Skeletal muscle tissue (tissue), 4 donors: ENCODE measurements around the gene MPP3. TPM values are rescaled to one million over a fixed set of nuclear protein-coding genes. Genes with fewer than 3 reads are reported as not detected.
"Not testable (repeated sequence)": the region's sequence is repeated elsewhere in the genome, so short reads cannot be mapped to it uniquely, and the experiment has no call there.

Source experiments
- H3K27ac ChIP-seq: one replicate; pipeline ENCODE4 v1.7.0; 2013; ENCODE audit warnings: mild to moderate bottlenecking, low read depth, low read length, inconsistent platforms
- H3K27me3 ChIP-seq, 3 donors: one replicate each; pipeline ENCODE4 v1.7.0; 2013; ENCODE audit warnings: low read length in 3 of 3; ENCODE audit not compliant: control insufficient read depth in 3 of 3, insufficient read depth in 3 of 3
- H3K36me3 ChIP-seq, 3 donors: one replicate each; pipeline ENCODE4 v1.7.0; 2013; ENCODE audit warnings: low read length in 3 of 3; ENCODE audit not compliant: control insufficient read depth in 3 of 3, insufficient read depth in 3 of 3
- H3K4me1 ChIP-seq, 3 donors: one replicate each; pipeline ENCODE4 v1.7.0; 2013; ENCODE audit warnings: low read length in 3 of 3, mild to moderate bottlenecking in 3 of 3; ENCODE audit not compliant: control insufficient read depth in 3 of 3, insufficient read depth in 3 of 3
- H3K4me3 ChIP-seq, 3 donors: one replicate each; pipeline ENCODE4 v1.7.0; 2013; ENCODE audit warnings: low read length in 3 of 3
- H3K9ac ChIP-seq, 3 donors: one replicate each; pipeline ENCODE4 v1.7.0; 2013; ENCODE audit warnings: low read length in 3 of 3, mild to moderate bottlenecking in 3 of 3, moderate library complexity in 2 of 3, low read depth in 1 of 3
- H3K9me3 ChIP-seq, 3 donors: one replicate each; pipeline ENCODE4 v1.7.0; 2013; ENCODE audit warnings: low read length in 3 of 3; ENCODE audit not compliant: control insufficient read depth in 3 of 3
- total RNA-seq: library from RNA; depleted of rRNA; stranded (reverse); fragments of >200 nt; gene quantifications from one replicate; pipeline ENCODE4 v1.2.3, GENCODE V29; 2014
- donor health status: Osteomylitis.

The MPP3 gene
- total RNA-seq, 1 donor from 2014 or later: 4.2 TPM

- peaks cover 2 to 10% (median 9%) of the 10 kb centered on the region in 3 donors for H3K27me3 ChIP-seq
- H3K27ac ChIP-seq: no peak overlapping the region
Measured at GRCh38 chr17:43852571-43852970, 19.6 kb upstream of the MPP3 start.

GRCh38 chr17:43849116-43849515, 16.2 kb upstream of the MPP3 start:
- no peak overlapping the region for H3K9ac ChIP-seq
- peaks cover 2 to 10% (median 5%) of the 10 kb centered on the region in 3 donors for H3K27me3 ChIP-seq
- H3K4me1 ChIP-seq: peaks cover 0 to 8% (median 5%) of the 10 kb centered on the region in 3 donors
- no peak overlapping the region for H3K4me3 ChIP-seq
- no peak overlapping the region for H3K27ac ChIP-seq
- H3K9me3 ChIP-seq: no peaks in the 10 kb centered on the region
- H3K36me3 ChIP-seq: no peaks in the 10 kb centered on the region

More at GRCh38 chr17:43852571-43852970, 19.6 kb upstream of the MPP3 start:
- Histone ChIP-seq H3K36me3 (no peaks in the 10 kb centered on the region), H3K4me1 (peaks cover 0 to 11% (median 0%) of the 10 kb centered on the region in 3 donors), H3K4me3 (no peak overlapping the region), H3K9ac (no peak overlapping the region), H3K9me3 (no peaks in the 10 kb centered on the region)

GRCh38 chr17:43848601-43849000, 15.7 kb upstream of the MPP3 start:
- no peak overlapping the region for H3K27ac ChIP-seq

GRCh38 chr17:43846963-43847371, 14.0 kb upstream of the MPP3 start, which contains the start of gene CD300LG:
TSS of gene CD300LG (plus strand) at chr17:43847176. CDS start at chr17:43847217, 41 bp downstream.
- H3K36me3 ChIP-seq: no peaks in the 10 kb centered on the region
- peaks cover 2 to 7% (median 2%) of the 10 kb centered on the region in 3 donors for H3K27me3 ChIP-seq
- peak within 1 kb of the TSS in 1 of 3 donors; percentile 35 for H3K4me3 ChIP-seq
- no peak within 1 kb of the TSS for H3K27ac ChIP-seq
- peak within 1 kb of the TSS in 1 of 3 donors; percentile 50 for H3K9ac ChIP-seq
- H3K9me3 ChIP-seq: no peaks in the 10 kb centered on the region
- H3K4me1 ChIP-seq: peaks cover under 1 to 12% (median 7%) of the 10 kb centered on the region in 3 donors

More at GRCh38 chr17:43848601-43849000, 15.7 kb upstream of the MPP3 start:
- H3K27me3 ChIP-seq: peaks cover 2 to 10% (median 4%) of the 10 kb centered on the region in 3 donors
- peak overlapping the region in 1 of 3 donors; percentile 8 for H3K9ac ChIP-seq
- peaks cover 0 to 8% (median 5%) of the 10 kb centered on the region in 3 donors for H3K4me1 ChIP-seq
- H3K36me3 ChIP-seq: no peaks in the 10 kb centered on the region
- H3K4me3 ChIP-seq: peak overlapping the region in 2 of 3 donors; percentile 6 to 29
- no peaks in the 10 kb centered on the region for H3K9me3 ChIP-seq

- H3K27ac ChIP-seq: no peak overlapping the region
Measured at GRCh38 chr17:43846221-43846712, 13.3 kb upstream of the MPP3 start.

GRCh38 chr17:43845766-43846165, 12.8 kb upstream of the MPP3 start:
- no peak overlapping the region for H3K4me3 ChIP-seq
- H3K27me3 ChIP-seq: peaks cover 0 to 2% (median 0%) of the 10 kb centered on the region in 3 donors
- H3K4me1 ChIP-seq: peaks cover 3 to 19% (median 9%) of the 10 kb centered on the region in 3 donors
- H3K9me3 ChIP-seq: no peaks in the 10 kb centered on the region
- H3K36me3 ChIP-seq: no peaks in the 10 kb centered on the region
- H3K27ac ChIP-seq: no peak overlapping the region
- no peak overlapping the region for H3K9ac ChIP-seq

More at GRCh38 chr17:43846221-43846712, 13.3 kb upstream of the MPP3 start:
- no peaks in the 10 kb centered on the region for H3K36me3 ChIP-seq
- H3K4me3 ChIP-seq: no peak overlapping the region
- peaks cover 3 to 19% (median 9%) of the 10 kb centered on the region in 3 donors for H3K4me1 ChIP-seq
- H3K27me3 ChIP-seq: peaks cover 1 to 2% (median 1%) of the 10 kb centered on the region in 3 donors
- no peak overlapping the region for H3K9ac ChIP-seq
- H3K9me3 ChIP-seq: no peaks in the 10 kb centered on the region

- peaks cover 0 to 2% (median 0%) of the 10 kb centered on the region in 3 donors for H3K27me3 ChIP-seq
- H3K36me3 ChIP-seq: no peaks in the 10 kb centered on the region
- H3K9me3 ChIP-seq: no peaks in the 10 kb centered on the region
- no peak overlapping the region for H3K9ac ChIP-seq
- peaks cover 7 to 26% (median 15%) of the 10 kb centered on the region in 3 donors for H3K4me1 ChIP-seq
- no peak overlapping the region for H3K4me3 ChIP-seq
- H3K27ac ChIP-seq: no peak overlapping the region
Measured at GRCh38 chr17:43844241-43844640, 11.3 kb upstream of the MPP3 start.

GRCh38 chr17:43842975-43843325, 10.0 kb upstream of the MPP3 start:
- Histone ChIP-seq H3K9ac (peak overlapping the region in 1 of 3 donors; percentile 7), H3K27ac (no peak overlapping the region), H3K36me3 (no peaks in the 10 kb centered on the region), H3K4me3 (no peak overlapping the region), H3K27me3 (peaks cover 0 to 2% (median 0%) of the 10 kb centered on the region in 3 donors), H3K4me1 (peaks cover 7 to 26% (median 15%) of the 10 kb centered on the region in 3 donors), H3K9me3 (no peaks in the 10 kb centered on the region)

- peaks cover 7 to 26% (median 15%) of the 10 kb centered on the region in 3 donors for H3K4me1 ChIP-seq
- H3K27me3 ChIP-seq, H3K36me3 ChIP-seq, H3K9me3 ChIP-seq, H3K27ac ChIP-seq: not testable (repeated sequence)
- peak overlapping the region in 2 of 3 donors; percentile 27 to 60 for H3K9ac ChIP-seq
- peak overlapping the region in 2 of 3 donors; percentile 25 to 52 for H3K4me3 ChIP-seq
Measured at GRCh38 chr17:43842091-43842974, 9.4 kb upstream of the MPP3 start.

GRCh38 chr17:43841282-43841681, 8.3 kb upstream of the MPP3 start:
- Histone ChIP-seq H3K9me3 (no peaks in the 10 kb centered on the region), H3K9ac (no peak overlapping the region), H3K27me3 (no peaks in the 10 kb centered on the region), H3K4me1 (peaks cover 7 to 22% (median 15%) of the 10 kb centered on the region in 3 donors), H3K36me3 (no peaks in the 10 kb centered on the region), H3K4me3 (no peak overlapping the region), H3K27ac (no peak overlapping the region)
